Uterus (tissue), 4 donors: Measurements from ENCODE around the gene SDK2. TPM values are rescaled to one million over a fixed set of nuclear protein-coding genes. Genes with fewer than 3 reads are reported as not detected.

Source experiments
- DNase-seq, 2 donors: peaks; one replicate each; pipeline ENCODE4 v3.0.0-alpha.2; 2019 to 2020
- H3K27ac ChIP-seq, 2 donors: fragments of 200-600 bp; sonication (generic); 1 replicate in 1 of 2; 2 replicates in 1 of 2; pipeline ENCODE4 v1.5.1; 2016 to 2018
- H3K27me3 ChIP-seq, 2 donors: fragments of 200-600 bp; sonication (generic); one replicate each; pipeline ENCODE4 v1.5.1; 2018 to 2019; ENCODE audit warnings: control low read depth in 1 of 2
- H3K36me3 ChIP-seq, 2 donors: fragments of 200-600 bp; sonication (generic); one replicate each; pipeline ENCODE4 v1.5.1; 2019; ENCODE audit warnings: control low read depth in 1 of 2
- H3K4me1 ChIP-seq, 2 donors: fragments of 200-600 bp; sonication (generic); one replicate each; pipeline ENCODE4 v1.5.1; 2018 to 2019; ENCODE audit warnings: control low read depth in 1 of 2
- H3K4me3 ChIP-seq, 2 donors: fragments of 200-600 bp; sonication (generic); 1 replicate in 1 of 2; 2 replicates in 1 of 2; pipeline ENCODE4 v1.5.1; 2018 to 2019; ENCODE audit warnings: mild to moderate bottlenecking in 1 of 2
- H3K9me3 ChIP-seq, 2 donors: fragments of 200-600 bp; sonication (generic); one replicate each; pipeline ENCODE4 v1.5.1; 2019; ENCODE audit warnings: control low read depth in 1 of 2
- POLR2A ChIP-seq, 2 donors: fragments of 450-650 bp; IDR thresholded peaks; one replicate each; pipeline ENCODE4 v1.6.1; 2016; ENCODE audit warnings: antibody characterized with exemption in 2 of 2, mild to moderate bottlenecking in 1 of 2, moderate library complexity in 1 of 2
- intact Hi-C: fragments of 100-400 bp; cut with DNase I; formaldehyde crosslinking; loops from one replicate; pipeline ENCODE4 v1.15.1; 2023; ENCODE audit warnings: low total_unique reads
- total RNA-seq, 4 donors: library from RNA; depleted of rRNA in 3 of 4; stranded (reverse); fragments of >200 nt in 3 of 4; gene quantifications; one replicate each; pipeline versions ENCODE4 v1.1.0 to v1.2.4, GENCODE V29; 2014 to 2023
- TF ChIP-seq, protein P1 (sequence below), 4 experiments: fragments of 200-600 bp in 2 of 4; fragments of 450-650 bp in 2 of 4; sonication (generic) in 2 of 4; IDR thresholded peaks; one replicate each; pipeline ENCODE4 v1.5.1; 2016 to 2019; ENCODE audit warnings: antibody characterized with exemption in 4 of 4, mild to moderate bottlenecking in 2 of 4, moderate library complexity in 1 of 4
- donor health status: DM: yes; HTN: yes; CAD: no.

SDK2 gene
- total RNA-seq, 4 donors from 2014 or later = 1.1 to 5.0 TPM; not detected in 2

DNA sequence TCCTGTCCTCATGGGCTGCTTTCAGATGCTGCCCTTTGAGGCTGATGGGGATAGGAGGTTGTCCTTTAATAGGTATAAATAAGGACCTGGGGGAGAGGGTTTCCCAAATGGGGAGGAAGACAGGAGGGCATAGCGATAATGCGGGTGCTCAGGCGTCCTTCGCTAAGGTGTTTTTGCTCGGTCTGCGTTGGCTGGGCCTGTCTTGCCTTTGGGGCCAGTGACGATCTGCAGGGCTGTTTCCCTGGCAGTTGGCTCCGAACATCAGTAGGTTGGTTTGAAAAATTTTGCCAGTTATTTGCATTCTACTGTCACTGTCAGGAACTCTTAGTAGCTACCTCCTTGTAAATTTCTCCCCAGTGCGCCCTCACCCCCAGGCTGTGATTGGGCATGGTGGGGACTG is 294.6 kb downstream of the SDK2 start:
- no peak for DNase-seq
- TF ChIP-seq, protein P1, sequence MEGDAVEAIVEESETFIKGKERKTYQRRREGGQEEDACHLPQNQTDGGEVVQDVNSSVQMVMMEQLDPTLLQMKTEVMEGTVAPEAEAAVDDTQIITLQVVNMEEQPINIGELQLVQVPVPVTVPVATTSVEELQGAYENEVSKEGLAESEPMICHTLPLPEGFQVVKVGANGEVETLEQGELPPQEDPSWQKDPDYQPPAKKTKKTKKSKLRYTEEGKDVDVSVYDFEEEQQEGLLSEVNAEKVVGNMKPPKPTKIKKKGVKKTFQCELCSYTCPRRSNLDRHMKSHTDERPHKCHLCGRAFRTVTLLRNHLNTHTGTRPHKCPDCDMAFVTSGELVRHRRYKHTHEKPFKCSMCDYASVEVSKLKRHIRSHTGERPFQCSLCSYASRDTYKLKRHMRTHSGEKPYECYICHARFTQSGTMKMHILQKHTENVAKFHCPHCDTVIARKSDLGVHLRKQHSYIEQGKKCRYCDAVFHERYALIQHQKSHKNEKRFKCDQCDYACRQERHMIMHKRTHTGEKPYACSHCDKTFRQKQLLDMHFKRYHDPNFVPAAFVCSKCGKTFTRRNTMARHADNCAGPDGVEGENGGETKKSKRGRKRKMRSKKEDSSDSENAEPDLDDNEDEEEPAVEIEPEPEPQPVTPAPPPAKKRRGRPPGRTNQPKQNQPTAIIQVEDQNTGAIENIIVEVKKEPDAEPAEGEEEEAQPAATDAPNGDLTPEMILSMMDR (IDR thresholded peaks at IDR 0.05) = no peak
- TF ChIP-seq POLR2A (IDR thresholded peaks at IDR 0.05) = no peak
- H3K9me3 ChIP-seq = no peaks in the 10 kb centered on the region
- H3K36me3 ChIP-seq = no peaks in the 10 kb centered on the region
- H3K27me3 ChIP-seq = no peaks in the 10 kb centered on the region
- no peak overlapping the region for H3K4me3 ChIP-seq
- intact Hi-C loops = no loop called here
- H3K4me1 ChIP-seq = peaks cover 8 to 13% of the 10 kb centered on the region in 2 donors
- H3K27ac ChIP-seq = peak overlapping the region; percentile 78 to 80

DNA sequence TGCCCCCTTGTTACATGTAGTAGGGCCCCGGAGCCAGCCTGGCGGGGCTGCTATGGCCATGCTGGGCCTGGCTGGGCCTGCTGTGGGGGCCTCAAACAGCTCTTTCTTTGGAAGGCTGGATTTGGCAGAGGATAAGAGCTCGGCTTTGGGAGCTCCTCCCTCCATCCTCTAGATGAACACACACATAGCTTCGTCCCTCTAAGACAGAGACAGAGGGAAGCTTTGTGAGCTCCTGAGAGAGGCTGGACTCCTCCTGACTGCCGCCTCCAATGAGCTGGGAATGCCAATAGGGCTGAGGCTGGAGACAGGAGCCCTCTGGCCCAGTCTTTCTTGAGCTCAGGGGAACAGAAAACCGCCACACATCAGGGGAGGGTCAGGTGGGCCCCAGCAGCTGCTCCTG is 295.1 kb downstream of the SDK2 start:
- peaks cover 8 to 13% of the 10 kb centered on the region in 2 donors for H3K4me1 ChIP-seq
- no peaks in the 10 kb centered on the region for H3K27me3 ChIP-seq
- H3K4me3 ChIP-seq = no peak overlapping the region
- no peak for DNase-seq
- TF ChIP-seq POLR2A (IDR thresholded peaks at IDR 0.05) = no peak
- TF ChIP-seq, protein P1 (IDR thresholded peaks at IDR 0.05) = no peak
- intact Hi-C loops = no loop called here
- H3K27ac ChIP-seq = peak overlapping the region; percentile 78 to 80
- no peaks in the 10 kb centered on the region for H3K36me3 ChIP-seq
- no peaks in the 10 kb centered on the region for H3K9me3 ChIP-seq

DNA sequence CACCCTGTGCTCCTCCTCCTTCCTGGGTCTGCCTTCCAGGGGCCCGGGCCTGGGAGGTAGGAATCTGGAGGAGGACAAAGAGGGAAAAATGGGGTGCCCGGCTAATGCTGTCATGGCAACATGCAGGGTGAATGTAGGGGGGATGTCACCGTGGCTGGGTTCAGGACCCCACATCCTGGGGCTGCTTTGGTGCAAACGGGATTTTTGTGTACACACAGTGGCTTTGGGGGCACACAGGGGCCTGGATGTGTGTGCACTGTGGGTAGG is 295.5 kb downstream of the SDK2 start:
- TF ChIP-seq, protein P1 (IDR thresholded peaks at IDR 0.05) = no peak
- TF ChIP-seq POLR2A (IDR thresholded peaks at IDR 0.05) = no peak
- Histone ChIP-seq H3K27ac (peak overlapping the region; percentile 78 to 80), H3K4me1 (peaks cover 8 to 13% of the 10 kb centered on the region in 2 donors), H3K4me3 (no peak overlapping the region), H3K27me3 (no peaks in the 10 kb centered on the region), H3K36me3 (no peaks in the 10 kb centered on the region), H3K9me3 (no peaks in the 10 kb centered on the region)
- intact Hi-C loops = no loop called here
- DNase-seq = no peak

DNA sequence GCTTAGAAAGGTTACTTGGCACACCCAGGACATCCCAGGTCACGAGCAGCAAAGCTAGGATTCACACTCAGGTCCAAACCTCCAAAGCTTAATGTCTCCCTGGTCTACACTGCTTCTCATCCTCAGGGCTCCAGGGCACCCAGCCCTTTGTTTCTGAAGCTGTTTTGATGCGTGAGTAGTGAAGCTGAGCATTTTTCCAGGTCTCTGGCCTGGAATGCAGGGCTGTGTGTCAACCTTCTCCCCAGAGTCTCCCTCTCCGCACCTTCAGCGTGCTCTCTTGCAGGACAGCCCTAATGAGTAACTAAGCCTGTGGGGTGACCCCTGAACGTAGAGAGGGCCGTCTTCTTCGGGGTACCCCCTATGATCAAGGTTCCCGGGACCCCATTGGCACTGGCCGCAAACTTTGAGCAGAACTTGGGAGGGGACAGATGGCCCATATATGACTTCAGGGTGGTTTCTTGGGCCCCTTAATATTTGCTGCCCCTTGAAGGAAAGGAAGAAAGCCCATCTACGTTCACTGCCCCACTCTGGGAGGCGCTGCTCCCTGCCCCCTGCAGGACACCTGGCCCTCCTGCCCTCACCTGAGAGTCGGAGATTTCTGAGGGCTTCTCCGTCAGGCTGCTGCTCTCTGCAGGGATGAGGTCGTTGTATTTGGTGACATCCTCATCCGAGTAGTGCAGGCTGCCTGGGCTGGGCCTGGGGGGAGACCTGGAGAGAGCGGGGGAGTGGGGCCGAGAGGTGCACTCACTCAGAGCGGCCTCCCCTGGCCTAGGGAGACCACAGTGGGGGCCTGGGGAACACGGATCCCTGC is 296.0 kb downstream of the SDK2 start:
- intact Hi-C loops = no loop called here
- Histone ChIP-seq H3K27me3 (no peaks in the 10 kb centered on the region), H3K27ac (peak overlapping the region; percentile 78 to 80), H3K9me3 (no peaks in the 10 kb centered on the region), H3K4me1 (peaks cover 8 to 13% of the 10 kb centered on the region in 2 donors), H3K36me3 (no peaks in the 10 kb centered on the region), H3K4me3 (no peak overlapping the region)
- TF ChIP-seq, protein P1 (IDR thresholded peaks at IDR 0.05) = no peak
- no peak for TF ChIP-seq POLR2A (IDR thresholded peaks at IDR 0.05)
- no peak for DNase-seq

DNA sequence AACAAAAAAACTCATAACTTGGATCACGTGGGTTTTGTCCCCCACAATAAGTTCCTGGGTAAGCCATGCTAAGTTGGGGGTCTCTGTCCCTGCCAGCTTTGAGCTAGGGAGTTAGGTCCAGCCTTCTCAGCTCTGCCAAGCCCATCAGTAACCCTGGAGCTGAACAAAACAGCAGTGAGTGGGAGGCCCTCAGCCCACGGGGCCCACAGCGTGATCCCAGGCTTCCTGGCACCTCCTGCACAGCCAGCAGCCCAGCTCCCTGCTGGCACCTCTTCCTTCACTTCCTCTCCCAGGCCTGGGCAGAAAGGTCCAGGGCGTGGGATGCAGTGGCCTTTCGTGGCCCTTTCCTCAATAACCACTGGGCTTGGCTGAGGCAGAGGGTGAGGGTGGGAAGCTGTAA is 296.9 kb downstream of the SDK2 start:
- Histone ChIP-seq H3K9me3 (no peaks in the 10 kb centered on the region), H3K27me3 (no peaks in the 10 kb centered on the region), H3K4me1 (peaks cover 8 to 20% of the 10 kb centered on the region in 2 donors), H3K27ac (peak overlapping the region; percentile 78 to 80), H3K4me3 (no peak overlapping the region), H3K36me3 (no peaks in the 10 kb centered on the region)
- peak in 1 of 2 donors; percentile 65 for DNase-seq
- no peak for TF ChIP-seq POLR2A (IDR thresholded peaks at IDR 0.05)
- TF ChIP-seq, protein P1 (IDR thresholded peaks at IDR 0.05) = no peak
- intact Hi-C loops = no loop called here
